ENCODE measurements around the gene ANO8. TPM values are rescaled to one million over a fixed set of nuclear protein-coding genes. Genes with fewer than 3 reads are reported as not detected.

Gene ANO8
- total RNA-seq, 1 experiment from 2014 or later, result 18.6 TPM

- DNase-seq (ENCODE audit: low spot score), result no peak
- POLR2A ChIA-PET (ENCODE audit: low non-redundant PET), result interaction anchor here (0.7 kb wide), 1 partner anchor 1166 kb away, joined by 4 read pairs; no protein-coding TSS in a partner anchor
These were observed 32.1 kb downstream of the ANO8 start for GRCh38 chr19:17302391-17303166.

GRCh38 chr19:17300992-17301619 lies 33.5 kb downstream of the ANO8 start:
- Histone ChIP-seq H3K27ac (ENCODE audit: low read depth, low read length, poor library complexity, severe bottlenecking) (no peak overlapping the region), H3K4me1 (ENCODE audit: insufficient read depth, low read length, poor library complexity, severe bottlenecking) (peaks cover 19% of the 10 kb centered on the region), H3K9me3 (ENCODE audit: low read depth, low read length, poor library complexity, severe bottlenecking) (no peaks in the 10 kb centered on the region), H3K4me3 (ENCODE audit: low read depth, low read length, poor library complexity, severe bottlenecking) (no peak overlapping the region), H3K36me3 (ENCODE audit: insufficient read depth, low read length, poor library complexity, severe bottlenecking) (peaks cover 11% of the 10 kb centered on the region), H3K27me3 (replicated peaks; ENCODE audit: insufficient read depth, low read depth, low read length, poor library complexity) (no peaks in the 10 kb centered on the region)
- ChIA-PET POLR2A (ENCODE audit: low non-redundant PET) (no interaction called here), CTCF (no interaction called here)
- BruUV-seq (replicated peaks), result no TSS peak
- intact Hi-C loops (cut with micrococcal nuclease; ENCODE audit: unreplicated experiment), result no loop called here
- TF ChIP-seq CTCF (conservative IDR thresholded peaks at IDR 0.05; ENCODE audit: low read depth, low read length) (no peak), EZH2 (IDR thresholded peaks at IDR 0.05; ENCODE audit: borderline replicate concordance, low read depth, low read length, poor library complexity, severe bottlenecking) (no peak)
- DNase-seq (ENCODE audit: low spot score), result no peak

More at GRCh38 chr19:17302391-17303166, 32.1 kb downstream of the ANO8 start:
- Histone ChIP-seq H3K9me3 (ENCODE audit: low read depth, low read length, poor library complexity, severe bottlenecking) (no peaks in the 10 kb centered on the region), H3K4me1 (ENCODE audit: insufficient read depth, low read length, poor library complexity, severe bottlenecking) (peaks cover 19% of the 10 kb centered on the region), H3K27ac (ENCODE audit: low read depth, low read length, poor library complexity, severe bottlenecking) (peak overlapping the region; percentile 85), H3K36me3 (ENCODE audit: insufficient read depth, low read length, poor library complexity, severe bottlenecking) (peaks cover 6% of the 10 kb centered on the region), H3K4me3 (ENCODE audit: low read depth, low read length, poor library complexity, severe bottlenecking) (peak overlapping the region; percentile 86), H3K27me3 (replicated peaks; ENCODE audit: insufficient read depth, low read depth, low read length, poor library complexity) (no peaks in the 10 kb centered on the region)
- no peak for TF ChIP-seq EZH2 (IDR thresholded peaks at IDR 0.05; ENCODE audit: borderline replicate concordance, low read depth, low read length, poor library complexity, severe bottlenecking)
- no peak for TF ChIP-seq CTCF (conservative IDR thresholded peaks at IDR 0.05; ENCODE audit: low read depth, low read length)
- intact Hi-C loops (cut with micrococcal nuclease; ENCODE audit: unreplicated experiment), result no loop called here
- no TSS peak for BruUV-seq (replicated peaks)
- CTCF ChIA-PET, result no interaction called here

GRCh38 chr19:17296976-17297375 lies 37.7 kb downstream of the ANO8 start:
- POLR2A ChIA-PET (ENCODE audit: low non-redundant PET), result no interaction called here
- CTCF ChIA-PET, result no interaction called here
- DNase-seq (ENCODE audit: low spot score), result no peak
- no peak overlapping the region for H3K4me3 ChIP-seq (ENCODE audit: low read depth, low read length, poor library complexity, severe bottlenecking)
- BruUV-seq (replicated peaks), result no TSS peak
- H3K36me3 ChIP-seq (ENCODE audit: insufficient read depth, low read length, poor library complexity, severe bottlenecking), result peaks cover 15% of the 10 kb centered on the region
- TF ChIP-seq EZH2 (IDR thresholded peaks at IDR 0.05; ENCODE audit: borderline replicate concordance, low read depth, low read length, poor library complexity, severe bottlenecking), result no peak
- no peak for TF ChIP-seq CTCF (conservative IDR thresholded peaks at IDR 0.05; ENCODE audit: low read depth, low read length)
- no peaks in the 10 kb centered on the region for H3K27me3 ChIP-seq (replicated peaks; ENCODE audit: insufficient read depth, low read depth, low read length, poor library complexity)
- H3K9me3 ChIP-seq (ENCODE audit: low read depth, low read length, poor library complexity, severe bottlenecking), result no peaks in the 10 kb centered on the region
- H3K27ac ChIP-seq (ENCODE audit: low read depth, low read length, poor library complexity, severe bottlenecking), result no peak overlapping the region
- peaks cover 8% of the 10 kb centered on the region for H3K4me1 ChIP-seq (ENCODE audit: insufficient read depth, low read length, poor library complexity, severe bottlenecking)
- intact Hi-C loops (cut with micrococcal nuclease; ENCODE audit: unreplicated experiment), result no loop called here
